ENCODE data around the gene ZFYVE21. TPM values are rescaled to one million over a fixed set of nuclear protein-coding genes. Genes with fewer than 3 reads are reported as not detected.

The ZFYVE21 gene
- total and polyA plus RNA-seq, 7 donors: 14.0 to 27.1 (median 19.9) TPM

DNA sequence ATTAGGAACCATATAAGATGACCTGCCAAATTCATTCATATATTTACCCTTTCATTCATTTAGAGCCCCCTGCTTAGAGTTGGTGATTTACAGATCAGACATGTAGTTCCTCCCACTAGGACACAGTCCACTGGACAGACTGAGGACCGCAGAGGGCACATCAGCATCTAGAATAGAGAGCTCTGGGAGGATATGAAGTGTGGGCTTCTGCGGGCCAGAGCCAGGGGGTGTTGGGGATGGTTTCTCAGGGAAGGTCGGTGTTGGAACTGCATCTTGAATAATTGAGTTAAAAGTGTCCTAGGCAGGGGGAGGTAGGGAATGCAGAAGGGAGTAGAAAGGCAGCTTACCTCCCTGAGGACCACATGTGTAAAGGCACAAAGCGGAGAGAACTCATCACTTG lies 43.7 kb upstream of the ZFYVE21 start:
- H3K4me1 ChIP-seq: no peaks in the 10 kb centered on the region
- no peak for ATAC-seq

DNA sequence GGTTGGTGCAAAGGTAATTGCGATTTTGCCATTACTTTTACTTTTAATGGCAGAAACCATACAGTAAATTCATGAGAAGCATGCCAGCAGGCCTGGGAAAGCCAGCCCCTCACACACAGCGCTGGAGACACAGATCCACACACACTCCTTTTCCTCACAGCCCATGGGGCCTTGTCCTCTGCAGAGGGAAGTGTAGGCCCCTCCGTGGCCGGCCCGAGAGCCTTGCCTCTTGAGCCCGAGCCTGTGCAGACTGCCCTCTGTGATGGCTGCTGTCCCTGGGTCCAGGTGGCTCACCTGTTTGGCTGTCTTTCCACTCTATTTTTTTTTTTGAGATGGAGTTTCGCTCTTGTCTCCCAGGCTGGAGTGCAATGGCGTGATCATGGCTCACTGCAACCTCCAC lies 39.7 kb upstream of the ZFYVE21 start:
- no peak overlapping the region for H3K27ac ChIP-seq
- H3K27me3 ChIP-seq (ENCODE audit: insufficient read depth in 3 of 3, low read length in 2 of 3): no peaks in the 10 kb centered on the region
- peaks cover 28 to 100% of the 10 kb centered on the region in 2 donors for H3K36me3 ChIP-seq (ENCODE audit: insufficient read depth in 1 of 2, low read depth in 1 of 2)
- TF ChIP-seq, protein P1, sequence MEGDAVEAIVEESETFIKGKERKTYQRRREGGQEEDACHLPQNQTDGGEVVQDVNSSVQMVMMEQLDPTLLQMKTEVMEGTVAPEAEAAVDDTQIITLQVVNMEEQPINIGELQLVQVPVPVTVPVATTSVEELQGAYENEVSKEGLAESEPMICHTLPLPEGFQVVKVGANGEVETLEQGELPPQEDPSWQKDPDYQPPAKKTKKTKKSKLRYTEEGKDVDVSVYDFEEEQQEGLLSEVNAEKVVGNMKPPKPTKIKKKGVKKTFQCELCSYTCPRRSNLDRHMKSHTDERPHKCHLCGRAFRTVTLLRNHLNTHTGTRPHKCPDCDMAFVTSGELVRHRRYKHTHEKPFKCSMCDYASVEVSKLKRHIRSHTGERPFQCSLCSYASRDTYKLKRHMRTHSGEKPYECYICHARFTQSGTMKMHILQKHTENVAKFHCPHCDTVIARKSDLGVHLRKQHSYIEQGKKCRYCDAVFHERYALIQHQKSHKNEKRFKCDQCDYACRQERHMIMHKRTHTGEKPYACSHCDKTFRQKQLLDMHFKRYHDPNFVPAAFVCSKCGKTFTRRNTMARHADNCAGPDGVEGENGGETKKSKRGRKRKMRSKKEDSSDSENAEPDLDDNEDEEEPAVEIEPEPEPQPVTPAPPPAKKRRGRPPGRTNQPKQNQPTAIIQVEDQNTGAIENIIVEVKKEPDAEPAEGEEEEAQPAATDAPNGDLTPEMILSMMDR (IDR thresholded peaks at IDR 0.05): no peak
- intact Hi-C loops (cut with DNase I): no loop called here
- H3K9me3 ChIP-seq: no peaks in the 10 kb centered on the region
- ATAC-seq: no peak
- no peak for DNase-seq
- WGBS, 3 donors: 93 to 98% (median 95%) methylated on average over 8 of the region's 8 CpGs
- no peaks in the 10 kb centered on the region for H3K4me1 ChIP-seq
- H3K4me3 ChIP-seq: no peak overlapping the region

More for the DNA sequence above, 43.7 kb upstream of the ZFYVE21 start:
- intact Hi-C loops (cut with DNase I): no loop called here
- Histone ChIP-seq H3K27ac (no peak overlapping the region), H3K36me3 (ENCODE audit: insufficient read depth in 1 of 2, low read depth in 1 of 2) (peaks cover 23 to 100% of the 10 kb centered on the region in 2 donors), H3K9me3 (no peaks in the 10 kb centered on the region), H3K27me3 (ENCODE audit: insufficient read depth in 3 of 3, low read length in 2 of 3) (no peaks in the 10 kb centered on the region), H3K4me3 (no peak overlapping the region)
- TF ChIP-seq, protein P1 (IDR thresholded peaks at IDR 0.05): no peak
- DNase-seq: no peak
- WGBS, 3 donors: 88 to 94% (median 93%) methylated on average over 4 of the region's 4 CpGs

DNA sequence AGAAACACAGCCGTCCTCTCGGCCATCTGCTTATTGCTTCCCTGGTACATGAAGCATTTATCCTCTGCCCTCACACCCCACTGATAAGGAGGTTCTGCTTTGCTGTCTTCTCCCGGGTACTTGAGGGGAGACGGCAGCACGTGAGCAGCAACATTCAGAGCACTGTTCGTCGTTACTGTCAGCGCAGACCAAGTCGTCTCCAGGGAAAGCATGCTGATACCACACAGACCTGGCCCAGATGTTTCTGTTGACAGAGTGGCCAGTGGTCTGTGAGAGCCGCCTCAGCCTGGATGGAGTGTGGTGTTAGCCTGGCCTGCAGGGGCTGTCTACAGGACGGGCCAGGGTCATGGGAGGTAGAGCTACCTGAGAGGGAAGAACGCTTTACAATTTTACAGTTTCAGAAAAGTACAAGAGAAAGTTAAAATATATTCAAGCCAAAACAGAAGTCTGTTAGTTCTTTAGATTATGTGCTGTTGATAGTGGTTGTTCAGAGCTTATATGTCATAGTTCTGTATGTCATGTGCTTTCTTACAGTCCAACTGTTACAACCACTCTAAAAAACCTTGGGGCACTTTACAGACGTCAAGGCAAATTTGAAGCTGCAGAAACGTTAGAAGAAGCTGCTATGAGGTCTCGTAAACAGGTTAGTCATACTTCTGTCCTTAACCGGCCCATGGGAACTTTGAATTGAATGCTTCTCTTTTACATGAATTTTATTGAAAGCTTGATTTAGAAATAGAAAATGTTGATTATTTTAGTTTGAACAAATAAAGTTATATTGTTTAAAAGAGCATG lies 38.5 kb upstream of the ZFYVE21 start:
- TF ChIP-seq, protein P1 (IDR thresholded peaks at IDR 0.05): no peak
- no peak for DNase-seq
- Histone ChIP-seq H3K4me3 (no peak overlapping the region), H3K27ac (no peak overlapping the region), H3K27me3 (ENCODE audit: insufficient read depth in 3 of 3, low read length in 2 of 3) (no peaks in the 10 kb centered on the region), H3K4me1 (no peaks in the 10 kb centered on the region), H3K9me3 (no peaks in the 10 kb centered on the region), H3K36me3 (ENCODE audit: insufficient read depth in 1 of 2, low read depth in 1 of 2) (peaks cover 33 to 100% of the 10 kb centered on the region in 2 donors)
- intact Hi-C loops (cut with DNase I): no loop called here
- 80 to 90% (median 85%) methylated on average over 16 of the region's 16 CpGs for WGBS, 3 donors
- ATAC-seq: no peak

DNA sequence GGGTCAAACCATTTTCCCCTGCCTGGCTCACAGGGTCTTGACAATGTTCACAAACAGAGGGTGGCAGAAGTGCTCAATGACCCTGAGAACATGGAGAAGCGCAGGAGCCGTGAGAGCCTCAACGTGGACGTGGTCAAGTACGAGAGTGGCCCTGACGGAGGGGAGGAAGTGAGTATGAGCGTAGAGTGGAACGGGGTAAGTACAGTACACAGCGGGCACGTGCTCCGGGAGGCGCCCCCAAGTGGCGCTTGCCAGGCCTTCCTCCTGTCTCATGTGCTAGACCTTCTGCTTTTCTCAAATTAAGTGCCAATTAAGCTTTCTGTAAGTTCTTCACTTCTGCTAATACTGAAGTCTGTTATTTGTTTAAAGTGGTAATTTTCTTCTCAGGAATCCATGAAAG lies 36.3 kb upstream of the ZFYVE21 start:
- peaks cover 8% of the 10 kb centered on the region for H3K4me1 ChIP-seq
- no peak overlapping the region for H3K4me3 ChIP-seq
- ATAC-seq: peak in 3 of 4 donors; percentile 40 to 57 (median 57)
- H3K9me3 ChIP-seq: no peaks in the 10 kb centered on the region
- H3K27me3 ChIP-seq (ENCODE audit: insufficient read depth in 3 of 3, low read length in 2 of 3): no peaks in the 10 kb centered on the region
- TF ChIP-seq, protein P1 (IDR thresholded peaks at IDR 0.05): peak; percentile 25
- 62 to 65% (median 62%) methylated on average over 13 of the region's 13 CpGs for WGBS, 3 donors
- no peak overlapping the region for H3K27ac ChIP-seq
- intact Hi-C loops (cut with DNase I): no loop called here
- DNase-seq: peak in 1 of 2 donors; percentile 67
- H3K36me3 ChIP-seq (ENCODE audit: insufficient read depth in 1 of 2, low read depth in 1 of 2): peaks cover 32 to 100% of the 10 kb centered on the region in 2 donors
